GM19397 (cell line): ENCODE data around the gene CPZ.
"Not testable (repeated sequence)": the region's sequence is repeated elsewhere in the genome, so short reads cannot be mapped to it uniquely, and the experiment has no call there.

Experiments used
- ATAC-seq: cut with Tn5 transposase; IDR thresholded peaks from one replicate; pipeline ENCODE4 v1.9.1; 2021; ENCODE audit warnings: mild to moderate bottlenecking, moderate library complexity; ENCODE audit not compliant: unreplicated experiment

Gene CPZ

GRCh38 chr4:8648816-8649630 is 56.5 kb downstream of the CPZ start:
- ATAC-seq = no peak

- no peak for ATAC-seq
Observed at GRCh38 chr4:8649631-8650361, 57.2 kb downstream of the CPZ start.

DNA sequence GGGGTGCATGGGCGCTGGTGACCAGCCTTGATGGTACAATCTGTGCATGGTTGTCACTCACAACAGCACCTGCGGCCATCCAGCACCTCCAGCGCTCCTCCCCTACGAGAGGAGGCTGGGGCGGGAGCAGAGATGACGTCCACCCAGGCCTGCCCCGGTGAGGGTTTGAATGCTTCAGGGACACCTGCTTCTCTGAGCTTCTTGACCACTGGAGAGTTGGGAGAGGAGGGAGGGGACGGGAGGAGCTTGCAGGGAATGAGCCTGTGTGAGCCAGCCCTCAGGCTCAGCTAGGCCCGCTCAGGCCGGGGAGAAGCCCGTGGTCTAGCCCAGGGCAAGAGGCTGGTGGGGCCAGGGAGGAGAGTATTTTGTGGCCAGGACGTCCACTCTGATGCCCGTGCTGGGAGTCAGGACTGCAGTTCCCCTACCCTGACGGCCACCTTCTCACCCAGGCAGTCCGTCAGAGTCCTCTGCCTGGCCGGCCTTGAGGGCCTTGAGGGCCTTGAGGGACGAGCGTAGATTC is 59.2 kb downstream of the CPZ start:
- no peak for ATAC-seq

GRCh38 chr4:8652181-8653078 is 59.9 kb downstream of the CPZ start:
- ATAC-seq = no peak

- ATAC-seq = no peak
Observed at GRCh38 chr4:8653326-8654000, 60.9 kb downstream of the CPZ start.

DNA sequence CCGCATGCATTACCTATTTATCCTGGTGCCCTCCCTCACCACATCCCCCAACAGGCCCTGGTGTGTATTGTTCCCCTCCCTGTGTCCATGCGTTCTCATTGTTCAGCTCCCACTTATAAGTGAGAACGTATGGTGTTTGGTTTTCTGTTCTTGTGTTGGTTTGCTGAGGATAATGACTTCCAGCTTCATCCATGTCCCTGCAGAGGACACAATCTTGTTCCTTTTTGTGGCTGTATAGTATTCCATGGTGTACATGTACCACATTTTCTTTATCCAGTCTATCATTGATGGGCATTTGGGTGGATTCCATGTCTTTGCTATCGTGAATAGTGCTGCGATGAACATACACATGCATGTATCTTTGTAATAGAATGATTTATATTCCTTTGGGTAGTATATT is 61.6 kb downstream of the CPZ start:
- not testable (repeated sequence) for ATAC-seq

- no peak for ATAC-seq
Observed at GRCh38 chr4:8655411-8656184, 63.0 kb downstream of the CPZ start.

DNA sequence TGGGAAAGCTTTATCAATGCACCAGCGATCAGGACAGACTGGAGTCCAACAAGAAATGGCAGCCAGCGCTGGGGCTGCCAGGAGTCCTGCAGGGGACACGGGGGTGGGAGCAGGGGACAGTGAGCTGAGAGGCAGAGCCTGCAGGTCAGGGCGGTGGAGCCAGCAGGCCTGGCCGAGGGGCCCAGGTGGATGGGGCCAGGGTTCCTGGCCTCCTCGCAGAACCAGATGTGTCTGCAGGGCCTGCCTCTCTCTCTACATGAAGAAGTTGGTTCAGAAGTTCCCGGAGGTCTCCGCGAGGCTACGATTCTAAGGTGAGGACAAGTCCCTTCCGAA is 63.6 kb downstream of the CPZ start:
- ATAC-seq = no peak

GRCh38 chr4:8656711-8657380 is 64.3 kb downstream of the CPZ start:
- no peak for ATAC-seq

GRCh38 chr4:8657381-8658088 is 65.0 kb downstream of the CPZ start:
- ATAC-seq = no peak

GRCh38 chr4:8662776-8663175 is 70.2 kb downstream of the CPZ start:
- ATAC-seq = no peak

DNA sequence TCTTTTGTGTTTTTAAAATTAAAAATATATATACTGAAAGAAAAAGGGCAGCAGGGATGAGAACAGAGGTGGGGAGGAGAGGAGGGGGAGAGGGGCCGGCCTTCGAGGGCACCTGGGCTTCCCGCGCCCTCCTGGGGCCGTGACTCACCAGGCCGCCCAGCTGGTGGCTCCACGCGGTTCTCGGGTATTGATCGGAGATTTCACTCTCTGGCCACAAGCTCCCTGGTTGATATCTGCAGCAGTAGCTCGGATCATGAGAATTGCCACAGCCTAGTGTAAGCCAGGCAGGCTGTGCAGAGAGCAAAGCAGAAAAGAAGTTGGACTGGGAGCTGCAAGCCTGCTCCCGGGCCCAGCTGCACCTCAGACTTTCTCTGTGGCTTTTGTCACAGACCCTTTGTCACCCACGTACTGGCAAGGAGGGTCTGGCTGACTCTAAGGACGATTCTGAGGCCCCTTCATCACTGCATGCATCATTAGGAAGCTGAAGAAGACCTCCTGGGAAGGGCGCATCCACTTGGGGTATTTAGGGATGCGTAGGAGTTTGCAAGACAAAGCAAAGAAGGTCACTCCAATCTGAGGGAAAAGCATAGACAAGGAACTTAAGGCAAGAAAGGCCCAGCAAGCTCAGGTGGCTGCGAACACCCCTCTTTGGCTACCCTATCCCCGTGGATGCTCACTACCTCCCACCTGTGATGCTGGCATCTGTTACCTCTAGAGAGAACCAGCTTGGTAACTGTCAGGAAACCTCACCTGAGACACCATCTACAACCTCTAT is 71.7 kb downstream of the CPZ start:
- no peak for ATAC-seq

- no peak for ATAC-seq
Observed at GRCh38 chr4:8664976-8665375, 72.4 kb downstream of the CPZ start.

DNA sequence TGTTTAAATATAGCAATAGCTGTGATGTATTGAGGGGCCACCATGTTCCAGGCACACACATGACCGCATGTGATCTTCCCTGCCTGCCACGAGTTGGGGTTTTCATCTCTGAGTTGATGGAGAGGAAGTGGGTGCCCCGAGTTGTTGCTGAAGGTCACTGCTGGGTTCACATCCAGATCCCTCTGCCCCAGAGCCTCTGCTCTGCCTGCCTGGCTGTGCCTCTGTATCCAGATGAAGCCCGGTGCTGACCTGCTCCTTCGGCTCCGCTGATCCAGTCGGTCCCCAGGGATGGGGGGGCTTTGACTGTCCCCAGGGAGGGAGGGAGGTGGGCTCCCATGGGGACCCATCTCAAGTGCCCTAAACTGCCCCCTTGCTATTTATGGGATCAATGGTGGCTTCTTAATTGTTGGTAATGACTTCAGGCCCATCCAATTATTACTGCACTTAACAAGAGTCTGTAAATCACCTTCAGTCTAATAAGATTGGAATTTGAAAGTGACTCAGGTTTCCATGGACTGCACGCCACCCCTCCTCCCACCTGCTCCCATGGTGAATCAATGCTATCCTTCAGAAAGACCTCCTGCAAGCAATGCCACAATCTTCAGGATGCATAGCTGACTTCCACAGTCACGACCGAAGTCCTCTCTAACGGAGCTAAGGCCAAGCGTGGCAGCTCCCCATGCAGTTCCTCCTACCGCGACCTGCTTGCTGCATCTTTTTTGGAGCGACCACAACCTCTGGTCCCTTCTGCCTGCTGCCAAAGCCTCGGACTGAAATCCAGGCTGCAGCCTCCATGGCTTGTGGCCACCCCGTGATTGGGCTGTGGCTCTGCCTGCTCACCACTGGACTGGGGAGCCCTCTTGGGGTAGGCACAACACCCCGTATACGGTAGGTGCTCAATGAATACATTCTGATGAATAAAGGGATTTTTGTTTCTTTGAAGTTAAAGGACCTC is 73.1 kb downstream of the CPZ start:
- no peak for ATAC-seq

- ATAC-seq = no peak
Observed at GRCh38 chr4:8666581-8666980, 74.0 kb downstream of the CPZ start.
